HG02981 (cell line): ENCODE measurements around the gene CPLANE1.

Experiments used
- ATAC-seq: cut with Tn5 transposase; IDR thresholded peaks from one replicate; pipeline ENCODE4 v1.9.1; 2021; ENCODE audit warnings: mild to moderate bottlenecking, moderate library complexity; ENCODE audit not compliant: unreplicated experiment

Gene CPLANE1

DNA sequence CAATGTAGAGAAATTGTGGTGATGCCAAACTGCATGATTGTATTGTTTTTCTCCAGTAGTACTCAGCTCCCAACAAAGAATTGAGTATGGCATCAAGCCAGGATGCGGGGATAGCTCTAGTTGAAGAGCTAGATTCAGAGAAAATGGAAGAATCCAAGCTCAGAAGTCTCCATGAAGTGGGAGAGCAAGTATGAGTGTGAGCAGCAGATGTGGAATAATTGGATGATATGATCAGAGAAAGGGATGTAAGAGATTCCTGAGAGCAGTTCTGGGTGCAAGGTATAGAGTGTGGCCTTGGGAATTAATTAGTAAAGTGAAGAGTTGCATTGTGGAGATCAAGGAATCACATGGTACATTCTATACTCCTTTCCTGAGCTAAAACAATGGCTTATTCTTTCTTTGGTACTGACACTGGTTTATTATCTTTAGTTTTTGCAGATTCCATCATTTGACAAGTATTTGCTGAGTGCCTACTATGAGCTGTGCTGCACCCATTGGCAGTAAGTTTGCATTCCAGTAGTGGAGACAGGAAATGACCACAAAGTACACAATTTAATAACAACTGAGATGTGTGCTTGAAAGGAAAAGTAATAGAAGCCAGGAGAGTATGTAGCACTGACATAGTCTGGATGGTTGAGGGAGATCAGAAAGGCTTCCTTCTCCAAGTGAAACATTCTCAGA is 177.1 kb downstream of the CPLANE1 start:
- no peak for ATAC-seq

DNA sequence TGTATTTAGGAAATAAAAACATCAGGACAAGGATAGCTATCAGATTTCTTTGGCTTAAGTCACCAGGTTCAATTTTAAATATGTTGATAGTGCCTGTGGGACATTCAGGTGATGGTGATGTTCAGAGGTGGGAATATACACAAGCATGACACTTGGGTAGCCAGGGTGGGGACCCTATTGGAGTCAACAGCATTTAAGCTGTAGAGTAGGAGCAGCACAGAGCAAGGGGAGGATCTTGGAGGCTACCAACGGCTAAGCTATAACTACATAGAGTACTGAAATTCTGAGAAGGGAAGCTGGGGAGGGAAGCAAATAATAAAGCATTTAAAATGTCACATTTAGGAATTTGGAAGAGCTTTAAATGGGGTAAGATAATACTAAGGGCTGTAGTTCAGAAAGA is 177.7 kb downstream of the CPLANE1 start:
- ATAC-seq: no peak

DNA sequence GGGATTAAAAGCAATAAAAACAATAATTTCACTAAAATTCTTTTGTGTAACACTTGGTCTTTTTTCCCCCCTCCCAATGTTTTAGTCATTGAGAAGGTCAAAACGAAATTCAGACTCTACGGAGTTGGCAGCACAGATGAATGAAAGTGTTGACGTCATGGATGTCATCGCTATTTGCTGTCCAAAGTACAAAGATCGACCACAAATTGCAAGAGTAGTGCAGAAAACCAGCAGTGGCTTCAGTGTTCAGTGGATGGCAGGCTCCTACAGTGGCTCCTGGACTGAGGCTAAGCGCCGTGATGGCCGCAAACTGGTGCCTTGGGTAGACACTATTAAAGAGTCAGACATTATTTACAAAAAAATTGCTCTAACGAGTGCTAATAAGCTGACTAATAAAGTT is 184.7 kb downstream of the CPLANE1 start:
- ATAC-seq: no peak

DNA sequence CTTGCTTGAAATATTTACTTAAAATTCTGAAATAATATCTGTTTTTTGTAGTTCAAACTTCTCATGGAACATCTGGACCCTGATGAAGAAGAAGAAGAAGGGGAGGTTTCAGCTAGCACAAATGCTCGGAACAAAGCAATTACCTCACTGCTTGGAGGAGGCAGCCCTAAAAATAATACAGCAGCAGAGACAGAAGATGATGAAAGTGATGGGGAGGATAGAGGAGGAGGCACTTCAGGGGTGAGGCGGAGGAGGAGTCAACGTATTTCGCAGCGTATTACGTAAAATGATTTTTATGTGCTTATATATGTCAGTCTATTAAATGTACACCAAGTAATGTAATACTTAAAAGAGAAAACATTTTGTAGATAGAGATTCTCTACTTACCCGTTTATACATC is 185.4 kb downstream of the CPLANE1 start:
- no peak for ATAC-seq

DNA sequence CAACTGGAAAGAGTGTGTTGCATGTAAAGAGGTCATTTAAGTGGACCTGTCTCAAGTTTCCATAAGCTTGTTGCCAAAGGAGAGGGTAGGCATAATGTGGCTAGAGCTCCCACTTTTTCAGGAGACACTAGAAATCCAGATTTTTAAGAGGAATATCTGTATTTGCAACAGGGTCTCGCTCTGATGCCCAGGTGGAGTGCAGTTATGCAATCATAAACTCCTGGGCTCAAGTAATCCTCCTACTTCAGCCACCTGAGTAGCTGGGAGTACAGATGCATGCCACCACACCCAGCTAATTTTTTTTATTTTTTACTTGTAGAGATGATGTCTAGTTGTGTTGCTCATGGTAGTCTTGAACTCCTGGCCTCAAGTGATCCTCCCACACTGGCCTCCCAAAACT is 189.1 kb downstream of the CPLANE1 start:
- no peak for ATAC-seq

DNA sequence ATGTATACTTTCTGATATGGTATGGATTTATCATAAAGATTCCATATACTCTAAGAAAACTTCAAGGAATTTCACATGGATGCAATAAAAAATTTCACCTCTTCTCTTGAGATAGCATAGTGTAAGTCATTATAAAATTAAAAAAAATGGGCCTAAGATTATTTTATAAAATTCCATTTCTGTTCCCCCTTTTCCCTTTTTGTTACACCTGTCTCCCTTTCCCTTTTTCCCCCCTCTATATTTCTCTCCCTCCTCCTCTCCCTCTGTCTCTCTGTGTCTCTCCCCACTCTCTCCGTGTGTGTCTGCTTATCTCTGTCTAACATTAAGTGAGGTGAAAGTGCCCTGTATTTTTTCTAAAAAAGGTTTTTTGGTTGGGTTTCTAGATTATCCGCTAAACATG is 192.4 kb downstream of the CPLANE1 start:
- ATAC-seq: no peak
